Neural progenitor cell (in vitro differentiated cells): Measurements from ENCODE around the gene FCRL3.

Experiments used
- CTCF ChIP-seq: fragments of 200-600 bp; sonication (generic); IDR thresholded peaks from 2 replicates; pipeline ENCODE4 v1.5.1; 2017; ENCODE audit warnings: antibody characterized with exemption, mild to moderate bottlenecking
- EZH2 ChIP-seq: fragments of 200-600 bp; sonication (generic); IDR thresholded peaks from 2 replicates; pipeline ENCODE4 v1.6.1; 2017; ENCODE audit warnings: antibody characterized with exemption, mild to moderate bottlenecking, moderate library complexity
- EZH2phosphoT487 ChIP-seq: fragments of 200-600 bp; sonication (generic); IDR thresholded peaks from 2 replicates; pipeline ENCODE4 v1.6.1; 2017; ENCODE audit warnings: antibody characterized with exemption

DNA sequence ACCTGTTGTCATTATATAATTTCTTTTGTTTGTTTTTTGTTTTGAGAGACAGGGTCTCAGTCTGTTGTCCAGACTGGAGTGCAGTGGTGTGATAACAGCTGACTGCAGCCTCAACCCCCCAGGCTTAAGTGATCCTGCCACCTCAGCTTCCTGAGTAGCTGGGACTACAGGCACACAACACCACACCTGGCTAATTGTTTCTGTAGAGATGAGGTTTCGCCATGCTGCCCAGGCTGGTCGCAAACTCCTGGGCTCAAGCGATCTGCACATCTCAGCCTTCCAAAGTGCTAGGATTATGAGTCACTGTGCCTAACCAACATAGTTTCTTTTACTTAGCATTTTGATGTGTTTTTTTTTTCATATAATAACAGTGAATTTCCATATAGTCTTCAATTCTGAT, 52.3 kb downstream of the FCRL3 start:
- TF ChIP-seq EZH2: no peak
- no peak for TF ChIP-seq CTCF
- TF ChIP-seq EZH2phosphoT487: no peak
